Thymus (tissue), 11 donors: ENCODE data around the gene FIBCD1. TPM values are rescaled to one million over a fixed set of nuclear protein-coding genes. Genes with fewer than 3 reads are reported as not detected.

Source experiments
- DNase-seq, 9 donors: peaks; one replicate each; pipeline ENCODE4 v3.0.0-alpha.2; 2013; ENCODE audit warnings: low spot score in 9 of 9, low read depth in 6 of 9, missing footprints in 1 of 9
- H3K27ac ChIP-seq, 2 donors: one replicate each; pipeline ENCODE4 v1.5.1; 2013; ENCODE audit warnings: control low read depth in 1 of 2, low read depth in 1 of 2, low read length in 1 of 2, mild to moderate bottlenecking in 1 of 2, moderate library complexity in 1 of 2
- H3K27me3 ChIP-seq, 2 donors: one replicate each; pipeline ENCODE4 v1.5.1; 2013; ENCODE audit warnings: low read length in 1 of 2; ENCODE audit not compliant: control insufficient read depth in 2 of 2, insufficient read depth in 1 of 2
- H3K36me3 ChIP-seq, 2 donors: one replicate each; pipeline ENCODE4 v1.5.1; 2013; ENCODE audit warnings: low read length in 1 of 2, mild to moderate bottlenecking in 1 of 2, moderate library complexity in 1 of 2; ENCODE audit not compliant: control insufficient read depth in 2 of 2, insufficient read depth in 2 of 2
- H3K4me1 ChIP-seq, 2 donors: one replicate each; pipeline ENCODE4 v1.5.1; 2013; ENCODE audit warnings: low read length in 2 of 2; ENCODE audit not compliant: control insufficient read depth in 2 of 2, insufficient read depth in 2 of 2
- H3K4me3 ChIP-seq, 2 donors: one replicate each; pipeline ENCODE4 v1.5.1; 2013; ENCODE audit warnings: low read length in 2 of 2, control low read depth in 1 of 2, mild to moderate bottlenecking in 1 of 2
- H3K9me3 ChIP-seq, 2 donors: one replicate each; pipeline ENCODE4 v1.5.1; 2013; ENCODE audit warnings: low read length in 1 of 2, mild to moderate bottlenecking in 1 of 2; ENCODE audit not compliant: control insufficient read depth in 2 of 2, insufficient read depth in 1 of 2
- WGBS: extraction: QIAGEN DNeasy Blood & Tissue Kit; methylation state at CpG from one replicate; pipeline ENCODE4 v1.1.7; 2013; 5-methylcytosine and 5-hydroxymethylcytosine counted together
- polyA plus RNA-seq: library from polyadenylated mRNA; stranded (reverse); fragments of 200-250 nt; gene quantifications from one replicate; pipeline ENCODE4 v1.2.3, GENCODE V29; 2013
- total RNA-seq: library from RNA; stranded (reverse); fragments of 120-200 nt; gene quantifications from one replicate; pipeline ENCODE4 v1.2.4, GENCODE V29; 2013
- donor health status: healthy.

FIBCD1 gene
- total and polyA plus RNA-seq, 2 donors: 0.05 to 0.09 TPM

GRCh38 chr9:130949188-130950038 is 10.4 kb upstream of the FIBCD1 start:
- WGBS: 87% methylated on average over 8 of the region's 8 CpGs
- H3K9me3 ChIP-seq: no peaks in the 10 kb centered on the region
- no peaks in the 10 kb centered on the region for H3K4me1 ChIP-seq
- peaks cover 0 to 17% of the 10 kb centered on the region in 2 donors for H3K27me3 ChIP-seq
- H3K36me3 ChIP-seq: no peaks in the 10 kb centered on the region
- H3K4me3 ChIP-seq: no peak overlapping the region
- no peak for DNase-seq
- no peak overlapping the region for H3K27ac ChIP-seq

GRCh38 chr9:130948266-130948665 is 9.2 kb upstream of the FIBCD1 start:
- 80% methylated on average over 8 of the region's 8 CpGs for WGBS
- Histone ChIP-seq H3K4me1 (no peaks in the 10 kb centered on the region), H3K36me3 (no peaks in the 10 kb centered on the region), H3K27ac (no peak overlapping the region), H3K27me3 (peaks cover 0 to 23% of the 10 kb centered on the region in 2 donors), H3K4me3 (no peak overlapping the region), H3K9me3 (no peaks in the 10 kb centered on the region)
- no peak for DNase-seq

GRCh38 chr9:130947618-130948140 is 8.6 kb upstream of the FIBCD1 start:
- Histone ChIP-seq H3K27me3 (peaks cover 1 to 28% of the 10 kb centered on the region in 2 donors), H3K27ac (no peak overlapping the region), H3K36me3 (no peaks in the 10 kb centered on the region), H3K4me1 (no peaks in the 10 kb centered on the region), H3K9me3 (no peaks in the 10 kb centered on the region), H3K4me3 (no peak overlapping the region)
- 90% methylated on average over 13 of the region's 13 CpGs for WGBS
- DNase-seq: no peak

- no peaks in the 10 kb centered on the region for H3K36me3 ChIP-seq
- H3K4me3 ChIP-seq: no peak overlapping the region
- no peaks in the 10 kb centered on the region for H3K9me3 ChIP-seq
- 61% methylated on average over 16 of the region's 16 CpGs for WGBS
- DNase-seq: no peak
- H3K27me3 ChIP-seq: peaks cover 4 to 30% of the 10 kb centered on the region in 2 donors
- no peaks in the 10 kb centered on the region for H3K4me1 ChIP-seq
- H3K27ac ChIP-seq: no peak overlapping the region
Measured at GRCh38 chr9:130946766-130947617, 7.9 kb upstream of the FIBCD1 start.

GRCh38 chr9:130945173-130945572 is 6.1 kb upstream of the FIBCD1 start:
- Histone ChIP-seq H3K9me3 (no peaks in the 10 kb centered on the region), H3K27me3 (peaks cover 15 to 48% of the 10 kb centered on the region in 2 donors), H3K4me3 (no peak overlapping the region), H3K4me1 (peaks cover 0 to 2% of the 10 kb centered on the region in 2 donors), H3K27ac (no peak overlapping the region), H3K36me3 (no peaks in the 10 kb centered on the region)
- DNase-seq: no peak
- 96% methylated on average over 9 of the region's 9 CpGs for WGBS

- H3K4me1 ChIP-seq: peaks cover 0 to 2% of the 10 kb centered on the region in 2 donors
- peaks cover 21 to 51% of the 10 kb centered on the region in 2 donors for H3K27me3 ChIP-seq
- H3K9me3 ChIP-seq: no peaks in the 10 kb centered on the region
- H3K36me3 ChIP-seq: no peaks in the 10 kb centered on the region
- DNase-seq: no peak
- WGBS: 66% methylated on average over 3 of the region's 3 CpGs
- no peak overlapping the region for H3K27ac ChIP-seq
- no peak overlapping the region for H3K4me3 ChIP-seq
Measured at GRCh38 chr9:130944510-130945058, 5.5 kb upstream of the FIBCD1 start.

- WGBS: 75% methylated on average over 14 of the region's 14 CpGs
- peaks cover 29 to 54% of the 10 kb centered on the region in 2 donors for H3K27me3 ChIP-seq
- H3K36me3 ChIP-seq: no peaks in the 10 kb centered on the region
- no peak for DNase-seq
- H3K4me1 ChIP-seq: peaks cover 0 to 2% of the 10 kb centered on the region in 2 donors
- H3K27ac ChIP-seq: no peak overlapping the region
- H3K9me3 ChIP-seq: no peaks in the 10 kb centered on the region
- H3K4me3 ChIP-seq: no peak overlapping the region
Measured at GRCh38 chr9:130943777-130944176, 4.7 kb upstream of the FIBCD1 start.

GRCh38 chr9:130943221-130943620 is 4.2 kb upstream of the FIBCD1 start:
- Histone ChIP-seq H3K4me3 (no peak overlapping the region), H3K4me1 (peaks cover 0 to 2% of the 10 kb centered on the region in 2 donors), H3K9me3 (no peaks in the 10 kb centered on the region), H3K27ac (no peak overlapping the region), H3K36me3 (no peaks in the 10 kb centered on the region), H3K27me3 (peaks cover 35 to 57% of the 10 kb centered on the region in 2 donors)
- WGBS: 86% methylated on average over 13 of the region's 13 CpGs
- DNase-seq: no peak
